HG02610 (cell line): ENCODE data around the gene MRPL1.
A peak's percentile ranks its signal among the peaks of the same experiment; 100 is the strongest.
"Not testable (repeated sequence)": the region's sequence is repeated elsewhere in the genome, so short reads cannot be mapped to it uniquely, and the experiment has no call there.

Experiments used
- ATAC-seq: cut with Tn5 transposase; IDR thresholded peaks from one replicate; pipeline ENCODE4 v1.9.1; 2021; ENCODE audit warnings: mild to moderate bottlenecking, moderate library complexity; ENCODE audit not compliant: unreplicated experiment

The MRPL1 gene

DNA sequence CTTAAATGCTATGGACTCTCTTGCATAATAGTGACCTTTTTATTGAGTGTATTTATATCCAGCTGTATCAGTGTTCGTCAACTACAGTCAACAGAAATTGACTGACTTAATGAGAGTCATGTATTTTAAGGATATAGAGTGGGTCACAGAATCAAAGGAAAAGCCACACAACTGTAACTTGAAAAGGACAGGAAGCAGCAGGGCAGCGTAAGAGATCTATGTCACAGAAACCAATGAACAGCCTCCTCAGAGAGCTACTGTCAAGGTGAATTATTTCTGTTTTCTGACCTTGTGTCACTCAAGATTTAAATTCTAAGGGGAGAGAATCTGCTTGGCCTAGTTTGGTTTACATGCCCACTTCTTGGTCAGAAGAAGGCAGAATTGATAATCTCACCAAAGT is 100.4 kb downstream of the MRPL1 start:
- ATAC-seq = no peak

DNA sequence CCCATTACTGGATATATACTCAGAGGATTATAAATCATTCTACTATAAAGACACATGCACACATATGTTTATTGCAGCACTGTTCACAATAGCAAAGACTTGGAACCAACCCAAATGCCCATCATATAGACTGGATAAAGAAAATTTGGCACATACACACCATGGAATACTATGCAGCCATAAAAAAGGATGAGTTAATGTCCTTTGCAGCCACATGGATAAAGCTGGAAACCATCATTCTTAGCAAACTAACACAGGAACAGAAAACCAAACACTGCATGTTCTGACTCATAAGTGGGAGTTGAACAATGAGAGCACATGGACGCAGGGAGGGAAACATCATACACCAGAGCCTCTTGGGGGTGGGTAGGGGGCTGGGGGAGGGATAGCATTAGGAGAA is 111.0 kb downstream of the MRPL1 start:
- ATAC-seq = not testable (repeated sequence)

DNA sequence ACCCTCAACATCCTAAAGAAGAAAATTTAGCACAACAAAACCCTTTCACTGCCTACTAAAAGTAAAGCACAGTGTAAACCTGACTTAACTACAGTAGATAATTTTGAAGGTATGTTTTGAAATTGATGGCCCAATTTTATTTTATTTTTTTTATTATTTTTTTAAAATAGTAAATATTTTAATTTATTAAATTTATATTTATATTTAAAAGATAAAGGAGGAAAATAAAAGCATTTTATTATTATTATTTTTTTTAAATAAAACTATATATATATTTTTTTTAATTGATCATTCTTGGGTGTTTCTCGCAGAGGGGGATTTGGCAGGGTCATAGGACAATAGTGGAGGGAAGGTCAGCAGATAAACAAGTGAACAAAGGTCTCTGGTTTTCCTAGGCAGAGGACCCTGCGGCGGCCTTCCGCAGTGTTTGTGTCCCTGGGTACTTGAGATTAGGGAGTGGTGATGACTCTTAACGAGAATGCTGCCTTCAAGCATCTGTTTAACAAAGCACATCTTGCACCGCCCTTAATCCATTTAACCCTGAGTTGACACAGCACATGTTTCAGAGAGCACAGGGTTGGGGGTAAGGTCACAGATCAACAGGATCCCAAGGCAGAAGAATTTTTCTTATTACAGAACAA is 120.4 kb downstream of the MRPL1 start:
- not testable (repeated sequence) for ATAC-seq

DNA sequence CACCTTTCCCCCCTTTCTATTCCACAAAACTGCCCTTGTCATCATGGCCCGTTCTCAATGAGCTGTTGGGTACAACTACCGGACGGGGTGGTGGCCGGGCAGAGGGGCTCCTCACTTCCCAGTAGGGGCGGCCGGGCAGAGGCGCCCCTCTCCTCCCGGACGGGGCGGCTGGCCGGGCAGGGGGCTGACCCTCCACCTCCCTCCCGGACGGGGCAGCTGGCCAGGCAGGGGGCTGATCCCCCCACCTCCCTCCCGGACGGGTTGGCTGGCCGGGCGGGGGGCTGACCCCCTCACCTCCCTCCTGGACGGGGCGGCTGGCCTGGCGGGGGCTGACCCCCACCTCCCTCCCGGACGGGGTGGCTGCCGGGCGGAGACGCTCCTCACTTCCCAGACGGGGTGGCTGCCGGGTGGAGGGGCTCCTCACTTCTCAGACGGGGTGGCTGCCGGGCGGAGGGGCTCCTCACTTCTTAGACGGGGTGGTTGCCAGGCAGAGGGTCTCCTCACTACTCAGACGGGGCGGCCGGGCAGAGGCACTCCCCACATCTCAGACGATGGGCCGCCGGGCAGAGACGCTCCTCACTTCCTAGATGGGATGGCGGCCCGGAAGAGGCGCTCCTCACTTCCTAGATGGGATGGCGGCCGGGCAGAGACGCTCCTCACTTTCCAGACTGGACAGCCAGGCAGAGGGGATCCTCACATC is 121.1 kb downstream of the MRPL1 start:
- ATAC-seq = not testable (repeated sequence)

DNA sequence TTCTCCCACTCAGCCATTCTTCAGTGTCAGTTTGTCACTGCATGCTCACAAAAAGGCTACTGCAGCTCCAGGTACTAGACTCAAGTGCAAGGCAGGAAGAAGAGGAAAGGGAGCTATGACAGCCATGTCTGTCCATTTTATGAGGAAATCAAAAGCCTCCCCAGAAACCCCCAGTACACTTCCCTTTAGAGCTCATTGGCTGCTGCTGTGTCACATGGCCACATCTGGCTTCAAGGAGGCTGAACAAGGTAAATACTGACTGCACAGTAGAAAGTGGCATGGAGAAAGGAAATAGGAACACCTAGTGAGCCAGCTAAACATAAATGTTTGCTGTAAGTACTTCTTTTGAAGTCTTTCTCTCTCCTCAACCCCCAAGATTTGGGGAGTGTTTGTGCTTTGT is 127.3 kb downstream of the MRPL1 start:
- no peak for ATAC-seq

DNA sequence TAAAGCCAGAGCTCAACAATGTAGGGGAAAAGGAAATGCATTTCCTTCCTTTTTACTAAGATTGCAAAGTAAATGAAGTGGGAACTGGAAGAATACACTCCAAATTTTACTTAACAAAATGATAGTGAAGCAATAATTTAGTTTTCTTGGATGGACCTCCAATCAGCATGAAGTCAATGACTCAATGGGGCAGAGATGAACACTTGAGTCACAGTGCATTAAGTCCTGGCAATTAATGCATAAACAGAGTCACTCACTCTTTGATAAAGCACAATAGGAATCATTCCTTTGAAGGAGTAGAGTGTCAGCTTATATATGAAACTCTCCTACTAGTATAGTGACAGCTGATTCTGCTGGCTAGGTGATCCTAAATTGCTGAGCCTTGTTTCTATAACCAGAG is 127.8 kb downstream of the MRPL1 start:
- no peak for ATAC-seq

DNA sequence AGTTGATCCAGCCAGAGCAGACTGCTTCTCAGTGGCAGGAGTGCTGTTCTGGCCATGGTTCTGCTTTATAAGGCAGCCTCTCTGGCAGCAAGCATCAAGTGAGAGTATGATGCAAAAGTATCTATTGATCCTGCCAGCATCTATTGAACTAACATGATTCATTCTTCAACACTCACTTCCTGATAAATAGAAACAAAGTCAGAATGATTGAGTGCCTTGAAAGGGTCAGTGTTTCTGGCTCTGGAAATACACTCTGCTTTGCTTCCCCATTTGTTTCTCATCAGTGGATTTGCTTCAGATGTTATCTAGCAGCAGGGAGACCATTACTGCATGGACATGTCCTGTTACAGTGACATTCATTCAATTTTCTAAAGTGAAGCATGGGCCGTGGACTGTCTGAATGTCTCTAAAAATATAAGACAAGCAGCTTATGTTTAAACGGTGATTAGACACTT is 128.3 kb downstream of the MRPL1 start:
- ATAC-seq = no peak

DNA sequence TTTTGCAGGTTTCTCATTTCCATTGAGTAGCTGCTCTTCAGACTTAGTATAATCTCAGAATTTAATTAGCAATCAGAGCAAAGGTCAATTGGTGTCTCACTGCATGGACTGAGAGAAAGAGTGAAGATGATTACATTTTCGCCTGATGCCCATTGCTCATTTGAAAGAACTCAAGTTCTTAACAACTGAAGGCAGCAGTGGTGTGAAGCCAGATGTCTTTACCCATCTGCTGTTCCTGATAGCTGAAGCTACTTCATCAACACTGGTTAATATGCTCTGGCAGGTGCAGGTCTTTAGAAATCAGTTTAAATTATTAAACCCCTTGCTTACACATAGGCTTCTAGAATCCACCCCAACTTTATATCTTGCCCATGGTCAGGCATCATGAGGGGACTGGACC is 130.0 kb downstream of the MRPL1 start:
- ATAC-seq = no peak

DNA sequence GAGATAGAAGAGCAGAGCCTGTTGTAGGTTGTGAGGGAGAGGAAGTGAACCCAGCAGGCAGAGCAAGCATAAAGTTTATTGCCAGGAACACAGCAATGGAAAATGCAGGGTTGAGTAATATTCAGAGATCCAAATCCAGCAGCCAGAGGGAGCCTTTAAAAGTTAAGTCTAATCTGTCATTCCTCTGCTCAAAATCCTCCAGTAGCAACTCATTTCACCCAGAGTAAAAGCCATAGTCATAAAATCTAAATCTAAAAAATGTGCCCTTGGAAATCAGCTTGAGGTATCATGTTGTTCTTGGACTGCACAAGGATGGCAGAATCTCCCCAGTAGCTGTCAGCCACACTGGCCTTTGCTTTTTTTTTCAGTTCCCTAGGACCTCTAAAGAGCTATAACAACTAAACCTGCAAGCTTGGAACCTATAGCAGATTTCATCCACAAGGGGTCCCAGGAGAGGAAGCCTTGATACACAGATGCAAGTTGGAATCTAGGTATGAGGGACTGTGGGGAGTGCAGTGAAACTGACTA is 131.6 kb downstream of the MRPL1 start:
- ATAC-seq = peak; percentile 58

DNA sequence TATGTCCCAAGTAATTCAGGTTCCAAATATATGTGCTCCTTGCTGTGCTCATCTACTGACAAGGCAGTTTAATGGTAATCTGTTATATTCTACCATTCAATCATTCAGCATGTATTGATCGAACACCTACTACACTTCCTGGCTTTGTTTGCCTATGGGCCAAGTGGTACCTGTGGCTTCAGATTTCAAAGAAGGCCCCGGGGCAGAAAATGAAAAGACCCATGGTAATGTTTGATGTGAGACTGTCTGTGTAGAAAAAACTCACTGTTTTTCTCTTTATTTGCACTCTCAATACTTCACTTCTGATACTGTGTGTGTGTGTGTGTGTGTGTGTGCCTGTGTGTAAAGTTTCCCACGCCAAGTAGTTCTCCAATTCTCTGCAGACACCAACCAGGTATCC is 133.4 kb downstream of the MRPL1 start:
- no peak for ATAC-seq

DNA sequence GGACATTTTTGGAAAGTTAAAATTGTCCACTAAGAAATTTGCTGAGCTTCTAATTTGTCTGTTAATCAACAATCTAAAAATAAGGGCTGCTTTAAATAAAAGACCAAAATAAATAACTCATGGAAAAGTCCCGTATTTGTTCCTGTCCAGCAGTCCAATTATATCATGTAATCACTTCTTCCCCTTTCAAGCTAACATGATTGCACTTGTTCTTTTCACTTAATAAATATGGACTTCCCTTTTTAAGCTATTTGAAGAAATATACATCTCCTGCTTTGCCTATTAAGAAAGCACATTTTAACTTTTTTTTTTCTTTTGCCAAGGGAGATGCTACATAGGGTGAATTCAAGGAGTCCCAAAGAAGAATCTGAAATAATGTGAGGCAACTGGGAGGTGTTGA is 138.9 kb downstream of the MRPL1 start:
- no peak for ATAC-seq

DNA sequence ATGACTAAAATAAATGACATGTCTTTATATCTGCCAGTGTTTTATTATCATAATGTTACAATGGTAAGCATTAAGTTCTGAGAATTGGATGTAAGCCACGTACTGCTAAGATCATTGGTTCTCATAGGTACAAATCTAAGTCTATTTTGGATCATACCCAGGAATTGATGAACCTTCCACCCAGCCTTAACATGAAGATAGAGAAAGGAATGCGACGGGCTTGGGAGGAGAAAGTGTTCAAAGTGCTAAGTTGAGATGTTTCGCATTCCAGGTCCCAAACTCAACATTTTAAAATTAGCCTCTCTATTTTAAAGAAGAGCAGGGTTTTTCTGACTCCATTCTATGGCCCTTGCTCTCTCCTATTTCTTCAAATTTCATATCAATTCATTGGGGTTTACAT is 139.6 kb downstream of the MRPL1 start:
- no peak for ATAC-seq
